ENCODE results near the gene FBXL7.

- TF ChIP-seq CTCF (conservative IDR thresholded peaks at IDR 0.05) (no peak), EZH2 (IDR thresholded peaks at IDR 0.05; ENCODE audit: low read depth) (no peak)
Measured at GRCh38 chr5:15977851-15978250, 477.9 kb downstream of the FBXL7 start.
